ENCODE data around the gene WBP4.
A peak's percentile ranks its signal among the peaks of the same experiment; 100 is the strongest.

The WBP4 gene

GRCh38 chr13:41132512-41133152, 71.3 kb downstream of the WBP4 start, which contains the start of gene KBTBD6:
KBTBD6 (minus strand) TSS chr13:41132802; CDS start chr13:41132511, 291 bp downstream.
- peak; percentile 98 for DNase-seq (ENCODE audit: low read depth)
- H3K4me3 ChIP-seq (ENCODE audit: low read depth, low read length) = peak within 1 kb of the TSS; percentile 88
- no peak for TF ChIP-seq CTCF (IDR thresholded peaks at IDR 0.05; ENCODE audit: insufficient read depth, low read depth, low read length, missing control alignments)
